Panc1 (cell line): ENCODE data around the gene PTK6.
A peak's percentile ranks its signal among the peaks of the same experiment; 100 is the strongest.

Experiments used
- CTCF ChIP-seq: fragments of 450-650 bp; IDR thresholded peaks from 2 replicates; pipeline ENCODE4 v1.5.1; 2017; ENCODE audit warnings: mild to moderate bottlenecking
- TCF7L2 ChIP-seq: IDR thresholded peaks from 2 replicates; pipeline ENCODE4 v1.6.1; 2011; ENCODE audit warnings: mild to moderate bottlenecking, low read depth, low read length, inconsistent platforms

GRCh38 chr20:63538204-63539091 is 1.3 kb upstream of the PTK6 start:
- TF ChIP-seq CTCF (peak; percentile 82), TCF7L2 (no peak)
